Type B pancreatic cell (in vitro differentiated cells): ENCODE results near the gene SLC22A15. TPM values are rescaled to one million over a fixed set of nuclear protein-coding genes. Genes with fewer than 3 reads are reported as not detected.

Source experiments
- DNase-seq: peaks from one replicate; pipeline ENCODE4 v3.0.0; 2021; ENCODE audit warnings: mixed read lengths; ENCODE audit not compliant: unreplicated experiment; ENCODE audit errors: extremely low spot score
- H3K27ac Mint-ChIP-seq: 2 replicates; pipeline ENCODE4 v1.8.0; 2021; ENCODE audit warnings: mild to moderate bottlenecking, mixed read lengths
- H3K27me3 Mint-ChIP-seq: 2 replicates; pipeline ENCODE4 v1.8.0; 2021; ENCODE audit warnings: mixed read lengths
- H3K36me3 Mint-ChIP-seq: 2 replicates; pipeline ENCODE4 v1.8.0; 2021; ENCODE audit warnings: mixed read lengths
- H3K4me1 Mint-ChIP-seq: one replicate; pipeline ENCODE4 v1.8.0; 2021; ENCODE audit warnings: mixed read lengths; ENCODE audit not compliant: unreplicated experiment
- H3K4me3 Mint-ChIP-seq: 2 replicates; pipeline ENCODE4 v1.8.0; 2021; ENCODE audit warnings: mild to moderate bottlenecking, mixed read lengths
- H3K9me3 Mint-ChIP-seq: 2 replicates; pipeline ENCODE4 v1.8.0; 2021; ENCODE audit warnings: mixed read lengths
- CTCF ChIP-seq: fragments of 200-600 bp; sonication (generic); conservative IDR thresholded peaks from 2 replicates; pipeline ENCODE4 v1.5.0; 2021; ENCODE audit warnings: antibody characterized with exemption, mild to moderate bottlenecking
- total RNA-seq: library from RNA; stranded (reverse); gene quantifications from 2 replicates; pipeline ENCODE4 v1.2.1, GENCODE V29; 2021; ENCODE audit warnings: low replicate concordance

SLC22A15 gene
- total RNA-seq, 1 donor from 2014 or later = 3.9 TPM

- no peak overlapping the region for H3K4me3 Mint-ChIP-seq
- no peak overlapping the region for H3K27ac Mint-ChIP-seq
- TF ChIP-seq CTCF = no peak
- H3K27me3 Mint-ChIP-seq = no peaks in the 10 kb centered on the region
- H3K9me3 Mint-ChIP-seq = no peaks in the 10 kb centered on the region
- no peak for DNase-seq
- peaks cover 7% of the 10 kb centered on the region for H3K4me1 Mint-ChIP-seq
- H3K36me3 Mint-ChIP-seq = no peaks in the 10 kb centered on the region
Observed at GRCh38 chr1:116118471-116118870, 142.2 kb downstream of the SLC22A15 start.

Other genes with a start within 250 kb of the SLC22A15 start
- gene CASQ2, start 207.8 kb upstream of the SLC22A15 start, total RNA-seq = 0.14 TPM in 1 of 2 replicates, not detected in the other
- gene NHLH2, start 135.4 kb upstream of the SLC22A15 start, total RNA-seq = 0.26 and 1.1 TPM in 2 replicates
- gene MAB21L3, start 134.9 kb downstream of the SLC22A15 start, total RNA-seq = 0.40 TPM in 1 of 2 replicates, not detected in the other